HG03354 (cell line): ENCODE results near the gene PRDM16.

Experiments
- ATAC-seq: cut with Tn5 transposase; IDR thresholded peaks from one replicate; pipeline ENCODE4 v1.9.1; 2021; ENCODE audit warnings: mild to moderate bottlenecking; ENCODE audit not compliant: unreplicated experiment, poor library complexity, severe bottlenecking

Gene PRDM16

DNA sequence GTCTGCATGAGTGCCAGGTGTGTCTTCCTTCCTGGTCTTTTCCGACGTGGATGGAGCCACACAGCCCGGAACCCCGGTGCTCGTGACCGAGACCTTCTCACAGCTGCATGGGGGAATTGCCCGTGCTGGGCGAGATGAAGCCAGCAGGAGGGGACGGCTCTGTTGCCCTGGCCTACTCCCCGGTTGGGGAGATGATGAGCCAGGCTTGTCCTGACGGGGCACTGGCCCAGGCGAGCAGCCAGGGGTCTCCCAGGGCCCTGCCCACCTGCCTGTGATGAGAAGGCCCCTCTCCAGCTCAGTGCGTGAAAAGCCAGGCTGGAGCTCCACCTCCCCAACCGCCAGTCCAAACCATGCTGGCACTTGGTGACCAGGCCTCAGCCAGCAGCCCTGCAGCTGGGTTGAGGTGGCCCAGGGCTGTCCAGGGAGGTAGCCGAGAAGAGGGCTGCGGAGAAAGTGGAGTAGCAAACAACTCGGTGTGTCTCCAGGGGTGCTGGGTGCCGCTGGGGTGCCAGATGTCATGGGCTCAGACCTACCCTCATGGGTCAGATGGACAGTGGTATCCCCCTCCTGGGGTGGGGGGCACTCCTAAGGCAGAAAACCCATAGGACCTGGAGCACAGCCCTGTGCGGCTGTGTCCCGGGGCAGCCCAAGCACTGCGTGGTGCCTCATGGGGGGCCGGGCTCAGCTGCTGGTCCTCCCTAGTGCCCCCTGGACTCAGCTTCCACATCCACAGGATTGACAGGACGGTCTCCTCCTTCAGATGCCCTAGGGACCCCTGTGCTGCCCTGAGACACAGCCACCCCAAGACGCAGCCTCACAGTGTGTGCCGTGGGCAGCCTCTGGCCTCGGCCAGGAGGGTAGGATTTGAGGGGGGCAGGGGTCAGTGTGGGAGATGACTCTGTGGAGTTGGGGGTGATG, 26.1 kb downstream of the PRDM16 start:
- ATAC-seq = no peak

- ATAC-seq = no peak
Observed at GRCh38 chr1:3096345-3096744, 27.3 kb downstream of the PRDM16 start.

DNA sequence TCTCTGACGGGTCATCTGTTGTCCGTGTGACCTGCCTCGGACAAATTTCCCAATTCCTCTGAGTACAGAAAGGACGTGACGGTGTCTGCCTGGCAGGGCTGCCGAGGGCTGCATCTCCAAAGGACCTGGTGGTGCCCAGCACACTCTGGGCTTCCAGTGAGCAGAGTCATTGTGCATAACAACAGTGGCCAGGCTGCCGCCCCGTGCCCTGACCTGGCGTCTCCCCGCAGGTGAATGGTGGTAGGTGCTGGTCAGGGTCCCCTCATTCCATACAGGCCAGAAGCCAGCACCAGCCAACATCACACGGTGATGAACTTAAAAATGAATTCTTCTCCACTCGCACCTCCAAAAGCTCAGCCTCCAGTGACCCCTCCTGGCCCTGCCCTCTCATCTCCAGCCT, 28.2 kb downstream of the PRDM16 start:
- ATAC-seq = no peak

DNA sequence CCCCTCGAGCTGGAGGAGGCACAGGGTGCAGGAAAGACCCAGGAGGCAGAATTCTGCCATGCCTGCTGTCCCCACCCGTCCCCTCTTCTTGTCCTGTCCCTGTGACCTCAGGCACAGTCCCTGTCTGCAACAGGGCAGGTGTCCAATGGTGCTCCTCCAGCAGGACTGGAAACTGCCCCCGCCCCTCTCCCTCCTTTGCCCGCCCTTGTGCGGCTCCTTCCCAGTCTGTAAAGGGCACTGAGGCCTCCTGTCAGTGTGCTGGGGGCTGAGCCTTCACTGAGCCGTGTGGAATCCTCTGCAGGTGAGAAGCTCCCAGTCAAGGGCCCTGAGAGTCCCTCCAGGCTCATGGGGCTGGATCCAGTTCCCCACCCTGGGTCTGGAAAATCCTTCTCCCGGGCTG, 28.9 kb downstream of the PRDM16 start:
- no peak for ATAC-seq

DNA sequence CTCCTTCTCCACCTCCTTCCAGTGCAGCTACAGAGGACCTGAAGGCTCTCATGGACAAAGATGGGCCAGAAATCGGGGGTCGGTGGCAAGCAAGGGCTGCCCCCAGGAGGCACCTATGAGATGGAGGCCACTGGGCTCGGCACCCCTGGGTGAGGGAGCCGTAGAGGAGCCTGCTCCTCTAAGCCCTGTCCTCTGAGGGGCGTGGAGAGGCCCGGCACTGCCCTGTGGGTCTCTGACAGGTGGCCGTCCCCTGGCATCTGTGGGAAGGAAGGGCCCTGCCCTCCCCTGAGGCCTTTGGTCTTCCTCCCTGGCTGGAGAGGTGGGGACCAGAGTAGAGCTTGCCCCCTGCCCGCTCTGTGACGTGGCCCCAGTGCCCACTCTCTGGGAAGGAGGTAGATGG, 30.9 kb downstream of the PRDM16 start:
- ATAC-seq = no peak

GRCh38 chr1:3101124-3101939, 32.3 kb downstream of the PRDM16 start:
- no peak for ATAC-seq

- no peak for ATAC-seq
Observed at GRCh38 chr1:3102641-3103040, 33.6 kb downstream of the PRDM16 start.

DNA sequence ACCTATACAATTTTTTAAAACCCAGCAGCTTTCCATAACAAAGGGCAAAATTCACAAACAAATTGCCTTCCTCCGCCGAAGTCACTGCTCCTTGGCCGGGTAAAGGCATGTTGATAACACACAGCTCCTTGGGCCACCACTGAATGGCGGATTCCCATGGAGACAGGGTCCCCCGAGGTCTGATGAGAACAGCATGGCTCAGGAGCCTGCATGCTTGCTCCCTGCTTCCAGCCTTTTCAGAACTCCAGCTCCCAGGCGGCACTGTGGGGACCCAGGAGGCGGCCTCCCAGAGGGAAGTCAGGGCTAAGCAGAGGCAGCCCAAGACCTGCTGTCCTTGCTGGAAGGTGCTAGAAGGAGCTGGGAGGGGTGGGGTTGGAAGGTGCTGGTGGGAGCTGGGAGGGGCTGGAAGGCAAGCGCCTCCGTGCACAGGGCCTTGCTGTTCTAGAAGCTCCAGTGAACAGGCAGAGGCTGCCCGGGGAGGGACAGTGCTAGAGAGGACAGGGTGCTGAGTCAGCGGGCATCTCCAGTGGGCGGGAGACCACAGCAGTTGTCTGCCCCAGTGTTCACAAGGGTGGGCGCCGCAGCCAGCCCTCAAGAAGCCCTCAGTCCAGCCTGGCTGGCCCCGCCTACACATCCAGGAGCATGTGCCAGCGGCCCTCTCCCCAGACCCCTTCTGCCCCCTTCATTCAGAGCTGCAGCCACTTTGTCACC, 35.1 kb downstream of the PRDM16 start:
- no peak for ATAC-seq

DNA sequence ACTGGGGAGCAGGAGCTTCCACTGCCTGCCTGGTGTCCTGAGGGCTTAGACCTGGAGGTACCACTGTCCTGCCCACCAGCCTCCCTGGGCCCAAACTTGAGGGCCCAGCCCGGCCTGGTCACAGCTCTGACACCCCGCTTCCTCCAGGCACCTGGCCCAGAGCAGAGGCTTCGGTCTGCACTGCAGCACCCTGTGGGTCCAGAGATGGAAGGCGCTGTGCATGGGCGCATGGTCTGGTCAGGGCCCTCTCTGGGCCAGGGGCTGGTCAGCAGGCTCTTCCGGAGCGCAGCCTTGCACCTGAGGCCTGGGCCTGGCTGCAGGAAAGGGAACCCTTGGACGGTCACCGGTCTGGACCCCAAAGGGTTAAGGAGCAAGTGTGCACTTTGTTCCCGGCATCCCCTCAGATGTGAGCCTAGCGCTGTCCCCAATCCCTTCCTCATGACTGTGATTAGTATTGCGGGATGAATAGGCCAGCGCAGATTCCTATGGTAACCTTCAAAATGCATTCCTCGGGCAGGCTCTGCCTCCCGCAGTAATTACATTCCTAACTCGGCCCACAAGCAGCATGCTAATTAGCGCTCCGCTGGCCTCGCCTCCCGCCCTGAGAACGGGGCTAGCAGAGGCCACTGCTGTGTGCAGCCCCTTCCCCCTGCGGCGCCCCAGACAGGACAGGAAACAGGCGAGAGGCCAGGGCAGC, 36.3 kb downstream of the PRDM16 start:
- no peak for ATAC-seq

- ATAC-seq = no peak
Observed at GRCh38 chr1:3106216-3106615, 37.2 kb downstream of the PRDM16 start.

- ATAC-seq = no peak
Observed at GRCh38 chr1:3107201-3107600, 38.2 kb downstream of the PRDM16 start.

DNA sequence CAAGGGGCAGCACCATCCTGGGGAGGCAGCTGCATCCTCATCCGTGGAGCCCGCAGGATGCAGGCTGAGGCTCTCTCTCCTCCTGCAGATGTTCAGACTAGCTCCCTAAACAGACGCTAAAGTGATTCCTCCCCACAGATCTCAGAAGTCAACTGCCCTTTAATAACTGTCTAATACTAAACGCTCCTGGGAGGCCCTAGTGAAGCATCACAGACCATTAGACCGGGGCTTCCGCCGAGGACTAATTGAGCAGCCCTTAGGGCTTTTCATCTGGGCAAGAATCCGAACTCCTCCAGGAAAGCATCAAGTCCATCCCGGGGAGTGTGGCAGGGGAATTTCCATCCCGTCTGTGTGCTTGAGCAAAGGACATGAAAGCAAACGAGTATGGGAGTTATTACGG, 40.4 kb downstream of the PRDM16 start:
- no peak for ATAC-seq

- no peak for ATAC-seq
Observed at GRCh38 chr1:3111348-3112021, 42.5 kb downstream of the PRDM16 start.

DNA sequence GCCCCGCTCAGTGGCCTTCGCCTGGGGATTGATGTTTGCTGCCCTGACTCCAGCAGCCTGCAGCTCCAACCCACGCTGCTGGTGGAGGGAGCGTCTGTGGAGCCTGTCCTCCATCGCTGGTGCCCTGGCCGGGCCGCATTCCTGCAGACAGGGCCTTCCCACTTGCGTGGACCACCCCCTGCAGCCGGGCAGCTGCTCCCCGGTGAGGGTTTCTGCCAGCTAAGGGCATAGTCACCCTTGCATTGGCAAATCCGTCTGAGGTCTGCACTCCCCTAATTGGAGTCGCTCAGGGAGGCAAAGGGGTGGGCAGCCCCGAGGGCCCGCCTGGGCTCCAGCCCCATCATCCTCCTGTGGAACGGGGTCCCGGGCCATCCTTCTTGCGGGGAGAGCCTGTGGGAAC, 43.5 kb downstream of the PRDM16 start:
- no peak for ATAC-seq

DNA sequence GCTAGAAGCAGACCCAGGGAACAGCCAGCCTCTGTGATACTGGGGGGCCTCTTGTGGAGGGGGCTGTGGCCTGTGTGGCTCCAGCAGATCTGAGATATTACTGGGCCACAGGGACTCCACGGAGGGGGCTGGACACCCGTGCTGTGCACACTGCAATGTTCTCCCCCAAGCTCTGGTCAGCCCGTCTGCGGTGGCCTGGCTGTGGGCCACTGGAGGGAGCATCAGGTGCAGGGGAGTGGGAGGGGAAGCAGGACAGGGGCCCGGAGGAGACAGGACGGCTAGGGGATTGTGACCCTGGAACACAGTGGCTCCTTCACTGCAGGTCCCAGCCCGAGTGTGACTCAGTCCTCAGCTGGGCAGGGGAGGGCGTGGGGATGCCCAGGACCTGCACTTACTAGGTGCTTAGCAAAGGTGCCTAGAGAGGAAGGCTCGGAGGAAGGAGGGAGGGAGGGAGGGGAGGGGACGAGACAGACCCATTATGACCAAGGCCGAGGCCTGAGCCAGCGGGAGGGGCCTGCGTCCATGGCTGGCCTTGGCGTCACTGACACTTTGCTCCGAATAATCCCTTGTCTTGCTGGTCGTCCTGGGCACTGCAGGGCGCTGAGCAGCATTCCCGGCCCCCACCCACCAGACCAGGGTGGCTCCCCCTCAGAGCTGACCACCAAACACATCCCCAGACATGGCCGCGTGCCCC, 44.2 kb downstream of the PRDM16 start:
- no peak for ATAC-seq

- no peak for ATAC-seq
Observed at GRCh38 chr1:3113741-3114056, 44.7 kb downstream of the PRDM16 start.

GRCh38 chr1:3114131-3114744, 45.2 kb downstream of the PRDM16 start:
- no peak for ATAC-seq

DNA sequence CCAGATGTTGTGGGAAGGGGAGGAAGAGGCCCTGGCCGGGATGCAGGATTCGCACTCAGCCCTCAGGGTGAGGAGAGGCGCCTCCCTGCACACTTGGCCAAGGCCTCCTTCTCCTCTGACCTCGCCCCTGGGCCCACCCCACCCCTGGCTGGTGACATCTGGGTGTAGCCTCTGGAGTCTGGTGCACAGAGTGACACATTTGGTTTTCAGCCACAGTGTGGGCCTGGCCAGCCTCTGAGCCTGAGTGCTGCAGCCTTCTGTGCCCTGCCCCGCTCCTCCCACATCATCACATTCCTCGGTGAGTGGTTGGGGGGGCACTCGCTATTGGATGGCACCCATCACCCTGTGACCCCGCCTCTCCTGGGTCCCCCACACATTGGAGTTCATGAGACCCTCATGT, 45.8 kb downstream of the PRDM16 start:
- no peak for ATAC-seq
